Neuron (in vitro differentiated cells): Measurements from ENCODE around the gene HDAC9.

ENCODE experiments used
- H2AFZ ChIP-seq: one replicate; pipeline ENCODE4 v1.6.1; 2013; ENCODE audit warnings: low read depth, mild to moderate bottlenecking, inconsistent platforms, low read length, moderate library complexity
- H3K27me3 ChIP-seq: one replicate; pipeline ENCODE4 v1.6.1; 2013; ENCODE audit warnings: low read length; ENCODE audit not compliant: insufficient read depth
- H3K36me3 ChIP-seq: one replicate; pipeline ENCODE4 v1.6.1; 2013; ENCODE audit warnings: low read length; ENCODE audit not compliant: insufficient read depth
- H3K4me1 ChIP-seq: one replicate; pipeline ENCODE4 v1.6.1; 2013; ENCODE audit warnings: low read length; ENCODE audit not compliant: insufficient read depth
- H3K4me3 ChIP-seq: 2 replicates; pipeline ENCODE4 v1.5.1; 2013; ENCODE audit warnings: mild to moderate bottlenecking, low read length, moderate library complexity
- H3K9me3 ChIP-seq: one replicate; pipeline ENCODE4 v1.6.1; 2013; ENCODE audit warnings: low read length

Gene HDAC9

GRCh38 chr7:18538554-18539250 is 43.2 kb downstream of the HDAC9 start:
- H3K27me3 ChIP-seq, result no peaks in the 10 kb centered on the region
- no peak overlapping the region for H3K4me3 ChIP-seq
- peaks cover 2% of the 10 kb centered on the region for H3K9me3 ChIP-seq
- H3K36me3 ChIP-seq, result peaks cover 3% of the 10 kb centered on the region
- H3K4me1 ChIP-seq, result peaks cover 4% of the 10 kb centered on the region
- H2AFZ ChIP-seq, result no peak overlapping the region

DNA sequence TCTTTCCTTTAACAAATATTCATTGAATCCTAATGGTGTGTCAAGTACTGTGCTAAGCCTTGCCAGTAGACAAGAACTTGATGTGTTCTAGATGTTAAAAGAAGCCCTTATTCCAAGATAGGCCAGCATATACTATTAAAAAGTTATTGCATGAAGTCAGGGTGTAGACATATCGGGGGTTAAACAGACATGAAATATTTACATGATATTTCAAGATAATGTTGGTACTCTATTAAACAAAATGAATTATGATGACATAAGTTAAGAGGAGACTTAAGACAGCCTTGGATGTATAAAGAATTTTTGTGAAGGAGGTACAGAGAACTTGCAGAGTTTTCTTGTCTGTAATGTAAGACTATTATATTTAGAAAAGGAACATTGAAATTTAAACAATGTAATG is 44.8 kb downstream of the HDAC9 start:
- H3K9me3 ChIP-seq, result no peaks in the 10 kb centered on the region
- H3K36me3 ChIP-seq, result peaks cover 3% of the 10 kb centered on the region
- no peak overlapping the region for H3K4me3 ChIP-seq
- H2AFZ ChIP-seq, result no peak overlapping the region
- H3K27me3 ChIP-seq, result no peaks in the 10 kb centered on the region
- peaks cover 4% of the 10 kb centered on the region for H3K4me1 ChIP-seq

- Histone ChIP-seq H3K4me1 (no peaks in the 10 kb centered on the region), H3K9me3 (no peaks in the 10 kb centered on the region), H3K27me3 (no peaks in the 10 kb centered on the region), H3K4me3 (no peak overlapping the region), H3K36me3 (peaks cover 3% of the 10 kb centered on the region), H2AFZ (no peak overlapping the region)
These were observed 45.8 kb downstream of the HDAC9 start for GRCh38 chr7:18541181-18541870.

DNA sequence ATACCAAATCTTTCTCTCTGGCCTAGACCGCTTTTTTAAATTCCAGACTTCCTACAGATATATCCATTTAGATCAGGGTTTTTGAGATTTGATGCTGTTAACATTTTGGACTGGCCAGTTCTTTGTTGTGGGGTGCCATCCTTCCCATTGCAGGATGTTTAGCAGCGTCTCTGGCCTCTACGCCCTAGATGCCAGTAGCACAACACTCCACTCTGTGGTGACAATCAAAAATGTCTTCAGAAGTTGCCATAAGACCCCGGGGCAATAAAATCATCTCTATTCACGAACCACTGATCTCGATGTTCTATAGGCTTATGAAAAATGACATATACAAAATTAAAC is 46.3 kb downstream of the HDAC9 start:
- Histone ChIP-seq H2AFZ (no peak overlapping the region), H3K4me3 (no peak overlapping the region), H3K27me3 (no peaks in the 10 kb centered on the region), H3K9me3 (no peaks in the 10 kb centered on the region), H3K4me1 (no peaks in the 10 kb centered on the region), H3K36me3 (peaks cover 3% of the 10 kb centered on the region)

DNA sequence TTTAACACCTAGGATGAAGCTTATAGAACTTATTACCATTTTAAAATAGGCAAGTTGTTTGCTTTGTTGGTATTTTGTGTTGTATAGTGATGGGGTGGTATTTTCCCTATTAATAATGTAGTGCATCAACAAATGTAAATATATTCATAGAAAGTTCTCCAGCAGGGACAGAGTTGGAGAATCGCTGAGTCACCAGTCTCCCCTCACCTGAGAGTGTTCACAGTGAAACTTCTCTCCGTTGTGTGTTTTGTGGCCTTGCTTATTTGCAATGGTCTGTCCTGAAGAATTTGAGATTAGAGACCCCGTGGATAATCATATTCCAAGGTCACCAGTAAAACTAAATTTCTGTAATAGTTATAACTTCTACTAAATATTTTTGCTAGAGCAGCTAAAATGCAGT is 51.0 kb downstream of the HDAC9 start:
- Histone ChIP-seq H2AFZ (no peak overlapping the region), H3K4me3 (no peak overlapping the region), H3K4me1 (no peaks in the 10 kb centered on the region), H3K27me3 (no peaks in the 10 kb centered on the region), H3K9me3 (no peaks in the 10 kb centered on the region), H3K36me3 (peaks cover 3% of the 10 kb centered on the region)

DNA sequence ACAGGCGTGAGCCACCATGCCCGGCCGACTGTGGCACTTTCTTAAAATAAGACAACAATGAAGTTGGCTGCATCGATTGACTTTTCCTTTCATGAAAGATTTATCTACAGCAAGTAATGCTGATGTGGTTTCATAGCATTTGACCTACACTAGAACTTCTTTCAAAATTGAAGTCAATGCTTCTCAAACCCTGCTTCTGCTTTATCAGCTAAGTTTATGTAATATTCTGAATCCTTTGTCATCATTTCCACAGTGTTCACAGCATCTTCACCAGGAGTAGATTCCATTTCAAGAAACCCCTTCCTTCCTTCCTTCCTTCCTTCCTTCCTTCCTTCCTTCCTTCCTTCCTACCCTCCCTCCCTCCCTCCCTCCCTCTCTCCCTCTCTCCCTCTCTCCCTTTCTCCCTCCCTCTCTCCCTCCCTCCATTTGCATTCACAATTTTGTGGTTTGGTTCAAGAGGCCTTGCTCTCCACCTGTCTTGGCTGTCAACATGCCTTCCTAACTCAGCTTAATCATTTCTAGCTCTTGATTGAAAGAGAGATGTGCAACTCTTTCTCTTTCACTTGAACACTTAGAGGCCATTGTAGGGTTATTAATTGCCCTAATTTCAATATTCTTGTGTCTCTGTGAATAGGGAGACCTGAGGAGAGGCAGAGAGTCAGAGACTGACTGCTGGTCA is 52.1 kb downstream of the HDAC9 start:
- H3K4me3 ChIP-seq, result no peak overlapping the region
- no peak overlapping the region for H2AFZ ChIP-seq
- H3K27me3 ChIP-seq, result no peaks in the 10 kb centered on the region
- H3K36me3 ChIP-seq, result peaks cover 3% of the 10 kb centered on the region
- H3K9me3 ChIP-seq, result no peaks in the 10 kb centered on the region
- no peaks in the 10 kb centered on the region for H3K4me1 ChIP-seq

DNA sequence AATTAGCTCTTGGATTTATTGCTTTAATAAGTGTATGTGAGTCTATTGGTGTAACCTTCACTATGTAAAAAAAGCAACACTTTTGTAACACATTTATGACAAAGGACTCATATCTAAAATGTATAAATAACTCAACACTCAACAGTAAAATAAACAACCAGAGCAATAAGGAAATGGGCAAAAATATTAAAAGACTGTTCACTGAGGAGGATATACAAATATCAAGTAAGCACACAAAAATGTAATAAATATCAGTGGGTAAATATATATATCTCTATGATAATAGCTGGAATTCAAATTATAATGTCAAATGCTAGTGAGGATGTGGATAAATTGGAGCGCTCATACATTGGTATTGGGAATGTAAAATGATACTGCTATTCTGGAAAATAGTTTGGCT is 53.0 kb downstream of the HDAC9 start:
- Histone ChIP-seq H3K4me3 (no peak overlapping the region), H3K27me3 (no peaks in the 10 kb centered on the region), H3K9me3 (no peaks in the 10 kb centered on the region), H2AFZ (no peak overlapping the region), H3K36me3 (no peaks in the 10 kb centered on the region), H3K4me1 (no peaks in the 10 kb centered on the region)

- H3K4me1 ChIP-seq, result no peaks in the 10 kb centered on the region
- H2AFZ ChIP-seq, result no peak overlapping the region
- H3K4me3 ChIP-seq, result no peak overlapping the region
- H3K9me3 ChIP-seq, result no peaks in the 10 kb centered on the region
- H3K27me3 ChIP-seq, result no peaks in the 10 kb centered on the region
- H3K36me3 ChIP-seq, result no peaks in the 10 kb centered on the region
These were observed 55.0 kb downstream of the HDAC9 start for GRCh38 chr7:18550574-18550973.

- H3K9me3 ChIP-seq, result no peaks in the 10 kb centered on the region
- H3K4me1 ChIP-seq, result no peaks in the 10 kb centered on the region
- no peaks in the 10 kb centered on the region for H3K27me3 ChIP-seq
- no peak overlapping the region for H3K4me3 ChIP-seq
- no peak overlapping the region for H2AFZ ChIP-seq
- no peaks in the 10 kb centered on the region for H3K36me3 ChIP-seq
These were observed 56.9 kb downstream of the HDAC9 start for GRCh38 chr7:18552316-18552916.

- Histone ChIP-seq H2AFZ (no peak overlapping the region), H3K36me3 (no peaks in the 10 kb centered on the region), H3K4me1 (no peaks in the 10 kb centered on the region), H3K9me3 (no peaks in the 10 kb centered on the region), H3K27me3 (no peaks in the 10 kb centered on the region), H3K4me3 (no peak overlapping the region)
These were observed 57.5 kb downstream of the HDAC9 start for GRCh38 chr7:18552943-18553604.

- H3K36me3 ChIP-seq, result no peaks in the 10 kb centered on the region
- no peak overlapping the region for H3K4me3 ChIP-seq
- H3K9me3 ChIP-seq, result no peaks in the 10 kb centered on the region
- H2AFZ ChIP-seq, result no peak overlapping the region
- H3K4me1 ChIP-seq, result no peaks in the 10 kb centered on the region
- no peaks in the 10 kb centered on the region for H3K27me3 ChIP-seq
These were observed 58.1 kb downstream of the HDAC9 start for GRCh38 chr7:18553605-18554003.

DNA sequence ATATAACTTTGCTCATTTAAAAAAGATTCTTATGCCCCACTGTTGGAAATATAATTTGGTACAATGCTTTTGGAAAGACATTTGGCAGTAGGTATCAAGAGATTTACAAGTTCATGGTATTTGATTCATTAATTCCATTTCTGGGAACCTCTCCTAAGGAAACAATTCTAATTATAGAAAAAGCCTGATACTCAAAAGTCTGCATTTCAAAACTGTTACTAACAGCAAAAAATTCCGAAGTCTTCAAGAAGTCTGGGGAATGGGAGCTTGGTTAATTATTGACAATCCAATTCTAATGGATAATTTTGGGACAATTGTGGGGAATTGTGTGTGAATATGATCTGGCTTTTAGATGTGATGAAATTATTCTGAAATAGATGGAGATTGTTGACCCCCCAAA is 59.6 kb downstream of the HDAC9 start:
- Histone ChIP-seq H3K4me3 (no peak overlapping the region), H3K36me3 (no peaks in the 10 kb centered on the region), H3K4me1 (no peaks in the 10 kb centered on the region), H2AFZ (no peak overlapping the region), H3K9me3 (no peaks in the 10 kb centered on the region), H3K27me3 (no peaks in the 10 kb centered on the region)

- Histone ChIP-seq H2AFZ (no peak overlapping the region), H3K36me3 (no peaks in the 10 kb centered on the region), H3K4me1 (no peaks in the 10 kb centered on the region), H3K9me3 (no peaks in the 10 kb centered on the region), H3K4me3 (no peak overlapping the region), H3K27me3 (no peaks in the 10 kb centered on the region)
These were observed 60.4 kb downstream of the HDAC9 start for GRCh38 chr7:18555968-18556367.
